HPDE6-E6E7 (cell line): Measurements from ENCODE around the gene SLC12A9.
"Not testable (repeated sequence)": the region's sequence is repeated elsewhere in the genome, so short reads cannot be mapped to it uniquely, and the experiment has no call there.

Experiments
- DNase-seq: peaks from one replicate; pipeline ENCODE4 v3.0.0; 2011; ENCODE audit warnings: missing footprints; ENCODE audit errors: extremely low spot score

The SLC12A9 gene, protein sequence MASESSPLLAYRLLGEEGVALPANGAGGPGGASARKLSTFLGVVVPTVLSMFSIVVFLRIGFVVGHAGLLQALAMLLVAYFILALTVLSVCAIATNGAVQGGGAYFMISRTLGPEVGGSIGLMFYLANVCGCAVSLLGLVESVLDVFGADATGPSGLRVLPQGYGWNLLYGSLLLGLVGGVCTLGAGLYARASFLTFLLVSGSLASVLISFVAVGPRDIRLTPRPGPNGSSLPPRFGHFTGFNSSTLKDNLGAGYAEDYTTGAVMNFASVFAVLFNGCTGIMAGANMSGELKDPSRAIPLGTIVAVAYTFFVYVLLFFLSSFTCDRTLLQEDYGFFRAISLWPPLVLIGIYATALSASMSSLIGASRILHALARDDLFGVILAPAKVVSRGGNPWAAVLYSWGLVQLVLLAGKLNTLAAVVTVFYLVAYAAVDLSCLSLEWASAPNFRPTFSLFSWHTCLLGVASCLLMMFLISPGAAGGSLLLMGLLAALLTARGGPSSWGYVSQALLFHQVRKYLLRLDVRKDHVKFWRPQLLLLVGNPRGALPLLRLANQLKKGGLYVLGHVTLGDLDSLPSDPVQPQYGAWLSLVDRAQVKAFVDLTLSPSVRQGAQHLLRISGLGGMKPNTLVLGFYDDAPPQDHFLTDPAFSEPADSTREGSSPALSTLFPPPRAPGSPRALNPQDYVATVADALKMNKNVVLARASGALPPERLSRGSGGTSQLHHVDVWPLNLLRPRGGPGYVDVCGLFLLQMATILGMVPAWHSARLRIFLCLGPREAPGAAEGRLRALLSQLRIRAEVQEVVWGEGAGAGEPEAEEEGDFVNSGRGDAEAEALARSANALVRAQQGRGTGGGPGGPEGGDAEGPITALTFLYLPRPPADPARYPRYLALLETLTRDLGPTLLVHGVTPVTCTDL

DNA sequence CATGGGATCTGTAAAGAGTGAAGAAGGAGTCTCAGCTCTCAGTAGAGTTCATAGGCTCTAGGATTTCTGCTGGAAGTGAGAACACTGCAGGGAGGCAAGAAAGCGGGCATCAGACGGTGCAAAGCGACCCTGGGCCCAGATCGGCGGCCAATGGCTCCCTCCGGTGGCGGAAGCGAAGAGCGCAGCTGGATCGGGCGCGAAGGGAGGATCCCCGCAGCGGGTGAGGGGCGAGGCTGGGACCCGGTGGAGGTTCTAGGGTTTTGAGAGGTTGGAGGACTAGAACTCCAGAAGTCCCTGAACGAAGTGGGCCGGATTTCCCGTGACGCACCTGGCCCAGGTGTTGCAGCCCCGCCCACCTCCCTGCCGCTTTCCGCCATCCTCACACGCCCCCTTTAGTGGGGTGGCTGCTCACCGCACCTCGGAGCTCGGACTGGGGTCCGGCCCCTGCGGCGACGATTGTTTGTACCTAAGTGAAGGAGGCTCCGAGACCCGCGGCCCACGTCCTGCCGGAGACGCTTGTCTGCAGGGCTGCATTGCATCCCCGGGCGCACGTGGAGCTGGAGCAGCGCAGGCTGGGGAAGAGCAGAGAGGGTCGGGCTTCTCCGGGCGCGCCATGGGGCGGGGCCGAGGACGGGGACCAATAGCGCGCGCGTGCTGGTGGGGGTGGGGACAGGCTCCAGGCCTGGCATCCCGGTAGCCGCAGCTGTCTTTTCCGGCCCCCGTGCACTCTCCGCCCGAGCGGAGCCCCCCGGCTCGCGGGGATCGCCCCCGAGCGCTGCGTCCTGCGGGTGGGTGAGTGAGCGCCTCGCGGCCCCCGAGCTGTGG, at the start of gene SLC12A9:
Gene SLC12A9, plus strand, starts transcription at position 666 of the 825 bp plus-strand sequence. CDS start 1,485 bp downstream, outside the sequence.
- DNase-seq, result peak; percentile 97

DNA sequence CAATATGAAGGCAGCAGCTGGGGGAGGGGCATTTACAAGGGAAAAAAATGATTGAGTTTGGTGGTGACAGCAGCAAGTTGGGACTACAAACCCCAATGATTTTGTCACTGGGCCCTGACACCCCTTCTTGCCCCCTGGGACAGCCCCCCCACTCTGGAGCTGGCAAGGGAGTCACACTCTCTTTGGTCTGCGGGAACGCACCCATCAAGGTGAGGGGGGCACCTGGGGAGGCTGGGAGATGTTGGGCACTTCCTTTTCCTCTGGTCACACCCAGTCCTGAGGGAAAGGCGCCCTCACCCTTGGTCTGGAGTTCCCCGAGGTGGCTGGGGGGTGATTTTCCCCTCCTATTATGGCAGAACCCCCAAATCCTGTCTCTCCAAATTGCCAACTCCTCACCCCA, 49.6 kb upstream of the SLC12A9 start:
- no peak for DNase-seq

DNA sequence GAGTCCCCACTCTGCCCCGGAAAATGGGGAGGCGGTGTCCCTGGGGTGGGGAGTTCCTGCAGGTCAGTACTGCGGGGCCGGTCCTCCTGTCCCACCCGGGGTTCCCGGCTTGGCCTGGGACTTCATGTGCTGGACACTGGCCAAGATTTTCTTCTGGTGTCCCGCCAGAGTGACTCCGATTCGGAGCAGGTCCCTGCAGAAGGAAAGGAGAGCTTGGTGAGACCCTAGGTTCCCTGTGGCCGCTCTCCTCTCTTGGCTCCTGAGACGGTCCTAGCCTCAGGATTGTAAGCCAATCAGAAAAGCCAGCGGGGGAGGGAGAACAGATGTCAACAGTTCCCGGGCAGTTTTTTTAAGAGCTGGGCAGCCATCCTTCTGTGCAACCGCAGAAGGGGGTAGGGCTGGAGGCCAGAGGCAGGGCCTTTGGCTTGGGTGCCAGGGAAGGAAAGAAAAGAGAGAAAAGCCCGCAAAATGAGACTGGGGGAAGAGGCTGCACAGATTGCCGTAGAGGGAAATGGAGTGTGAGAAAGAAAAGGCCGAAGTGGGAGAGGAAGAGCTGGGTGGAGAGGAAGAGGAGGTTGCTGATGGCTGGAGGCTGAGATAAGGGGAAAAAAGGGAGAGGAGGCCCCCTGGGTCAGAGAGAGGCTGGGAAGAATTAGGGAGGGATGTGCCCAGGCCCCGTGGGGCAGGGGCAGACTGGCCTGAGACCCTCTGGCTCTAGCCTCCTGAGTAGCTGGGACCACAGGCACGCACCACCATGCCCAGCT, 48.9 kb upstream of the SLC12A9 start:
- peak; percentile 90 for DNase-seq

DNA sequence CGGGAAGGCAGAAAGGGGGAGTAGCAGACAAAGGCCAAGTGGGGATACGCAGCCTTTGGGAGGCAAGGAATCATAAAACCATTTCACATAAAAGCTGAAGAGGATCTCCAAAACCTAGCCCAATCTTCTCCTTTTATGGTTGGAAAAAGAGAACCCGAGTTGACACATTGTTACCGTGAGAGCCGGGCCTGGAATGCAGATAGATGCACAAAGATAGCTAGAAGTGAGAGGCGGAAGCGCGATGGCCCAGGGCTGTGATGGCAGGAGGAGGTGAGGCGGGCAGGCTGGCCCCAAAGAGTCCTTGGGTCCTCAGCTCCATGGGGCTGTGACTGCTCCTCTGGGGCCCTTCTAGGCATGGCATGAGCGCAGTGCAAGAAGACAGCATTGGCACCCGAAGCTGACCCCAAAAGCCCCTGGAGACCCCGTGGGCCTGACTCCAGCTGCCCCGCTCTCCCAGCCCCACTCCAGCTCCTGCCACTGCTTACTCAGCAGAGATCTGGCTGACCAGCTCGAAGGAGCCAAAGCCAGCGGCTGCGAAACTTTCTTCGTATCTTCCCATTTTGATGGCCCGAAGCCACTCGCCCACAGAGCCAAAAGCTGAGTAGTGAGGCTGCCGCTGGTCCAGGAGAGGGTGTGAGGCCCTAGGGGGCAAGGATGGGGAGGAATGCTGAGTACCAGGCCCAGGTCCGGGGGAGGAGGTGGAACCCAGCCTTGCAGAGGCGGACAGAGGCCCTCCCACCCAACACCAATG, 47.7 kb upstream of the SLC12A9 start:
- no peak for DNase-seq

DNA sequence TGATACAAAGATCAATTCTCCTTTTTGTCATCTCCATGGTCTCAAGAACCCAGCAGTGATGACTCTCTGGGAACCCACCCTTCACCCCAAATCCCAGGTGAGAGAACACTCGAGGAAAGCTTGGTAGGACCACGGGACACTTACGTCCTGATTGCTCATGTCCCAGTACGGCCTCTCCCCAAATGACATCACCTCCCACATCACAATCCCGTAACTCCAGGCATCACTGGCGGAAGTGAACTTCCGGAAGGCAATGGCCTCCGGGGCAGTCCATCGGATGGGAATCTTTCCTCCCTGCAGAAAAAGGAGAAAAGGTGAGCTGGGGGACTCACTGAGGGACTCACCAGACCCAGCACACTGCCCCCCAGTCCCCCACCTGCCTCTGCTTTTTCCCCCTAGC, 46.2 kb upstream of the SLC12A9 start:
- no peak for DNase-seq

DNA sequence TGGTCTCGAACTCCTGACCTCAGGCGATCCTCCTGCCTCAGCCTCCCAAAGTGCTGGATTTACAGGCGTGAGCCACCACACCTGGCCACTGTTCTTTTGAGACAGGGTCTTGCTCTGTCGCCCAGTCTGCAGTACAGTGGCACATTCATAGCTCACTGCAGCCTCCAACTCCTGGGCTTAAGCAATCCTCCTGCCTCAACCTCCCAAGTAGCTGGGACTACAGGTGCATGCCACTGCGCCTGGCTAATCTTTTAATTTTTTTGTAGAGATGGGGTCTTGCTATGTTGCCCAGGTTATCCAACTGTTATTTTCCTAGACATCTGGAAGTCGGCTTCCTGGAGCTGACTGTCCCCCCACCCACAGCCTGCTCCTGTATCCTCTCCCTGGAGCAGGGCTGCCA, 45.6 kb upstream of the SLC12A9 start:
- DNase-seq, result not testable (repeated sequence)

DNA sequence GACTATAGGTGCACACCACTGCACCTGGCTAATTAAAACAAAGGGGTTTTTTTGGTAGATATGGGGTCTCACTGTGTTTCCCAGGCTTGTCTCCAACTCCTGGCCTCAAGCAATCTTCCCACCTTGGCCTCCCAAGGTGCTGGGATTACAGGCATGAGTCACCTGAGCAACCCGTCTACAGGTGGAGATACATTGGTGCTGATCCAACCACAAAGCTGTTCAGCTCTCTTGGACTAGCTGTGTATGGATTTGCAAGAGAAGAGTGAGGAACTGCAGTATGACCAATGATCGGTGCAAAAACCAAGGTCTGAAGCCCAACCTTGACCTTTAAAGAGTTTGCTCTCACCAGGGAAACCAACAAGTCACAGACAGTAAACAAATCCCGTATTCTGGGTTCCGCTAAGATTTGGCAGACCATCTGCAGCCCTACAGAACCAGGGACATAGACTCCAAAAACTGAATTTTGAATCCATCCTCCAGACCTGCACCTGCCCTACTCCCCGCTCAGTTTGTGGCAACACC, 44.1 kb upstream of the SLC12A9 start:
- DNase-seq, result no peak

DNA sequence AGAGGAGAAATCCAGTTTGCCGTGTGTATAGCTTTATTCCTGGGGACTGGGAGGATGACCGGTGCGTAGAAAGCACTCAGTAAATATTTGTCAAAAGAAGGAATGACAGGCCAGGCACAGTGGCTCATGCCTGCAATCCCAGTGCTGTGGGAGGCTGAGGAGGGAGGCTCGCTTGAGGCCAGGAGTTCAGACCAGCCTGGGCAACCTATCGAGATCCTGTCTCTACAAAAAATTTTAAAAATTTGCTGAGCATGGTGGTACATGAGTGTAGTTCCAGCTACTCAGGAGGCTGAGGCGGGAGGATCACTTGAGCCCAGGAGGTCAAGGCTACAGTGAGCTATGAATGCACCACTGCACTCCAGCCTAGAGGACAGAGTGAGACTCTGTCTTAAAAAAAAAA, 41.0 kb upstream of the SLC12A9 start:
- no peak for DNase-seq

DNA sequence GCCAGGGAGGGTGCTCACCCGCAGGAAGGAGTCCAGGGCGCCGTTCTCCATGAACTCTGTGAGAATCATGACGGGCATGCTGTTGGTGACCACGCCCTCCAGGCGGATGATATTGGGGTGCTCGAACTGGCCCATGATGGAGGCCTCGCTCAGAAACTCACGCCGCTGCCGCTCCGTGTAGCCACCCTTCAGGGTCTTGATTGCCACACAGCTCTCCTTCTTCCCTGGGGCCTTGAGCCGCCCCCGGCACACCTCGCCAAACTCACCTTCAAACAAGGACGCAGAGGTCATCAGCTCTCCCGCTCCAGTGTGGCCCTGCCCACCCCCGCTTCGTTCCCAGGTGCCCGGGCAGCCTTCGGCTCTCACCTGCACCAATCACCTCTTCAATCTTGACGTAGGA, 39.8 kb upstream of the SLC12A9 start:
- no peak for DNase-seq

DNA sequence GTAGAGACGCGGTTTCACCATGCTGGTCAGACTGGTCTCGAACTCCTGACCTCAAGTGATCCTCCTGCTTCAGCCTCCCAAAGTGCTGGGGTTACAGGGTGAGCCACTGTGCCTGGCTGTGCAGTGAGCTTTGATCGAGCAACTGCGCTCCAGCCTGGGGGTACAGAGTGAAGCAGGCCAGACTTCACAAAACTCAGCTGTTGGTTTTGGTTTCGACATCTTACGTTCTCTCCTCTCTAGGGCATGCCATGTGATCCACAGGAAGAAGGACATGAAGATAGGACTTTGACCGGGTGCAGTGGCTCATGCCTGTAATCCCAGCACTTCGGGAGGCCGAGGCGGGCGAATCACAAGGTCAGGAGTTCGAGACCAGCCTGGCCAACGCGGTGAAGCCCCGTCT, 36.0 kb upstream of the SLC12A9 start:
- DNase-seq, result not testable (repeated sequence)

DNA sequence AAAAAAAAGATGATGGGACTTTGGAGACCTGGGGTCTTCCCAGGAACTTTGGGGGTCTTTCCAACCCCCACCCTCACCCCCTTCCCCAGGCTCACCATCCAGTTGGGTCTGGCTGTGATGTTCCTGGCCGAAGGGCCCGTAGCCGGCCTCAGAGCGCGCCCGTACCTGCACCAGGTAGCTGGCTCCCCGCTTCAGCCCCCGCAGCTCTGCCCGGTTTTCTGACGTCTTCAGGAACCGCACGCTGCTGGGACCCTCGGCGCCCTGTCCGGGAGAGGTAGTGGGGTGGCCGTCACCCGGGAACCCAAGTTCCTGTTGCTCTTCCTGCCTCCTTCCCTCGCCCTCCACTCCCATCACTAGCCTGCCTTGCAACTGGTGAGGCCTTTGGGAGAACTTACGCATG, 35.4 kb upstream of the SLC12A9 start:
- DNase-seq, result no peak

DNA sequence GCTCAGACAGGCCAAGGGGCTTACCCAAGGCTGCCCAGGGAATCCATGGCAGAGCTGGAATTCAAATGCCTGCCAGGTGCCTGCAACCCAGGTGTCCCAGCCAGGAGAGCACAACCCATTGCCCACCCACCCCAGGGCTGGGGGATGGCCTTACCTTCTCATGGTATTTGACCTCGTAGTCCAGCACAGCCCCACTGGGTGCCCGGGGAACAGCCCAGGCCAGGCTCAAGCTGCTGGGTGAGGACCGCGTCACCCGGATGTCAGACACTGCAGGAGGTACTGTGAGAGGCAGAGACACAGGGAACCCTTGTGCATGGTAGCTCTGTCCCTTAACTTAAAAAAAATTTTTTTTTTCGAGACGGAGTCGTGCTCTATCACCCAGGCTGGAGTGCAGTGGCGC, 34.1 kb upstream of the SLC12A9 start:
- no peak for DNase-seq

DNA sequence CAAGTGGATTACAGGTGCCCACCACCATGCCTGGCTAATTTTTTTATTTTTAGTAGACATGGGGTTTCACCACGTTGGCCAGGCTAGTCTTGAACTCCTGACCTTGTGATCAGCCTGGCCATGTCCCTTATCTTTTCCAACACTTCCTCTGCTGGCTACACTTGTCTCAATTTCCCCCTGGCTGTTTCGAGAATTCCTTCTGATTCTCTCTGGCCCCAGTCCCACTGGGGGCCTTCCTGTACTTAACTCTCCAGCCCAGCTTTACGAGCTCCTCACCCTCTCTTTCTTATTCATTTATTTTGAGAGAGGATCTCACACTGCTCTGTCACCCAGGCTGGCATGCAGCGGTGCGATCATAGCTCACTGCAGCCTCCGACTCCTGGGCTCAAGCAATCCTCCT, 33.7 kb upstream of the SLC12A9 start:
- DNase-seq, result no peak

DNA sequence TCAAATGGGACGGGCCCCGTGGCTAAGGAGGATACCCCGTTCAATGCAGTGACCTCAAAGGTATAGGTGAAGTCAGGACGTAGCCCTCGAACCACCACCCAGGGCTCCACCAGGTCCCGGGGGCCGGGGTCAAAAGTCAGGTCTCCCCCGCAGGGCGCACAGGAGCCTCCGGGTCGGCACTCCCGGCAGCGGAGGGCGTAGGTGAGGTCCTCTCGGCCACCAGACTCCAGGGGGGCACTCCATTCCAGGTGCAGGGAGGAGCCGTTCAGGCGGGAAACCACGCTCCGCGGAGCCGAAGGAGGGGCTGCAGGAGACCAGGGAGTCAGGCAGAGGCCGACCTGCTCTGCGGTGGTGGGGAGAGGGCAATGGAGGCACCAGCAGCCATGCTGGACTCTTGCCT, 32.9 kb upstream of the SLC12A9 start:
- no peak for DNase-seq

DNA sequence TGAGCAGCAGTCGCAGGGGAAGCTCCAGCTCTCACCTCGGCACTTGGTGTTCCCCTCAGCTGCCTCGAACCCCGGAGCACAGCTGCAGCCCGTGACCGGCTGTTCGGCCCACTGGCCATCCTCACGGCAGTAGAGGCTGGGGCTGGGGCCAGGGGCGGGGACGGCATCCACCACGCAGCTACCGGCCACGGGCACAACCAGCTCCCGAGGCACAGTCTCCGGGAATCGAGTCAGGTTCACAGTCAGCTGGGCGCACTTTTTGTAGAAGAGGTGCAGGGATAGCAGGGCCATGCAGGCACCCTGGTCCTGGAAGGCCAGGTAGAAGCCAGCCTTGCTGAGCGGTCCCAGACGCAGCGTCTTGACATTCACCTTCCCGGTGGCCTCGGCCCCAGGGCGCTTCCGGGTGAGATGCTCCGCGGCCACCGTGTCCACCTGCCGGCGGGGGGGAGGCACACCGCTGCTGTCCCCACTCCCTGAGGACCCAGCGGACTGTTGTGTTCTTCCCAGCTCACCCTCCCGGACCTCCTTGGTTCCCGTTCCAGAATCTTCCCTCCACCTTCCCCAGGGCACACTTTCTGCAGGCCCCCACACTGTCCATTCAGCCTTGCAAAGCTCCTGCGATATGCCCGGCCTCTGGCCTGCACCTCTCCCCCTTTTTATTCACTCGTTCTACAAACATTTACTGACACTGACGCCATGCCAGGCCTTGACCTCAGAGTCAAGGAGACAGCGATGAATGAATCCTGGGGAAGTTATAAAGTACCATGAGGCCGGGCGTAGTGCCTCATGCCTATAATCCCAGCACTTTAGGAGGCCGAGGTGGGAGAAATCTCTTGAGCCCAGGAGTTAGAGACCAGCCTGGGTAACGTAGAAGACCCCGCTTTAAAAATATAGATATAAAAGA, 30.0 kb upstream of the SLC12A9 start:
- DNase-seq, result no peak

DNA sequence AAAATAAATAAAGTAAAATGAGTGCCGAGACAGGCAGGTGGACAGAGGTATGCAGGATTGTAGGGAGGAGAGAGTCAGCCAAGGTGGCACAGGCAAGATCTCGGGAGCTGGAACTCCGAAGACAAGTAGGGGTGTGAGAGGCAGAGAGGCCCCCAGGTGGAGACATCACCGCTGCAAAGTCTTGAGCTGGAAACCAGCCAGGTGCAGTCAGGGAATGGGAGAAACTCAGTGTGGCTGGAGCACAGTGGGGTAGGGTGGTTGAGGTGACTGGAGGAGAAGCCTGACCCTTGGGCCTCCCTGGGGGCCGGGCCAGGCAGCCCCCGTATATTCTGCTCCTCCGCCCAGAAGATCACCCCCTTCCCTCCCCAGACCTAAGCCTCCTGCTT, 29.4 kb upstream of the SLC12A9 start:
- DNase-seq, result no peak

DNA sequence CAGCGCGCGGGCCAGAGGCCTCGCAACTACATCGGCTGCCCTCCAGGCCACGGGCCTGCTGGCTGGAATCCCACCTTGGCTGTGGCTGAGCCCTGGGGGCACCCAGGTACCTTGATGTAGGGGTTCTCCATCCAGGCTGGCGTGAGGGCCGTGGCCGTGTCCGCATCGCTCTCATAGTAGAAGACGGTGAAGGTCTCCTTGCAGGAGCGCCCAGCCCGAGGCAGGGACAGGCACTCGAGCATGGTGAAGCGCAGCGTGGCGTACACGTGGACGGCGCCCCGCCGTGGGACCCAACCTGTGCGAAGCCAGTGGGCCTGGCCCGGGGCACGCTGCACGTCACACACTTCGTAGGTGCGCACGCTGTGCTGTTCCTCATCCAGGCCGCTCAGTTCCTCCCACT, 29.0 kb upstream of the SLC12A9 start:
- no peak for DNase-seq

DNA sequence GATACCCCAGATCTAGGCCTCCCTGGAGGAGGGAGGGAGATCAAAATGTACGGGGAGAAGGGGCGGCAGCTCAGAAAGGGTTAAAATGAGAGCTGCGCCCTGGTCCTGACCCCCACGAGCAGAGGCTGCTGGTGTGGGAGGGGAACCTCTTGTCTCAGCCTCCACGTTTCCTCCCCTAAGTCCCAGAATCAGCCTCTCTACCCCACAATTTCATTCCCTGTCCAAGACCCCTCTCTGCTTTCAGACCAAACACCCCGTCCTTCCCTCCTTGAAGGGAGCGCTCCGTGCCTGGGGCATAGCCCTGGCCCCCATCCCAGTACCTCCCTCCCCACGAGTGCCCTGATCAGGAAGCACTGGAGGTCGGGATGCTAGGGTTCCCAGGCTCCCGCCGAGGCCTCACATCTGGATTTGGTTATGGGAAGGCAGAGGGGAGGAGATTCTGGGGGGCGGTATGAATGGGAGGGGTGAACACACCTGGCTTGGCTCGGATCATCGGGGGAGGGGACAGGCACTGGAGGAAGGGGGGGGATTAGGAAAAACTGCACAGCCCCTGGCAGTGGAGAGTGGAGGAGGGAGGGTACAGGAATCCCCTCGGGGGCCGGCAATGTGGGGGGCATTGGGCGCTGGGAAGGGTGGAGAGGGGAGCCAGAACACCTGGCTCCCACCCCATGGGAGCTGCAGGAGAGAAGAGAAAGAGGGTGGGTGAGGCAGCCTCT, 27.9 kb upstream of the SLC12A9 start:
- DNase-seq, result no peak
